Fibroblast of villous mesenchyme (primary cell): Measurements from ENCODE around the gene UBTD2. TPM values are rescaled to one million over a fixed set of nuclear protein-coding genes. Genes with fewer than 3 reads are reported as not detected.

Experiments
- DNase-seq: peaks from one replicate; pipeline ENCODE4 v3.0.0-alpha.2; 2010; ENCODE audit warnings: low read depth
- H3K4me3 ChIP-seq: 2 replicates; pipeline ENCODE4 v1.5.1; 2011; ENCODE audit warnings: low read depth, mild to moderate bottlenecking, low read length
- total RNA-seq: library from RNA; depleted of rRNA; stranded (reverse); fragments of >200 nt; gene quantifications from 2 replicates; pipeline ENCODE4 v1.2.3, GENCODE V29; 2012
- TF ChIP-seq, protein P1 (sequence below): IDR thresholded peaks from 2 replicates; pipeline ENCODE4 v1.5.1; 2012; ENCODE audit warnings: low read depth, mild to moderate bottlenecking, low read length; ENCODE audit not compliant: insufficient read depth

The UBTD2 gene
- total RNA-seq, 1 donor, result 23.7 TPM

DNA sequence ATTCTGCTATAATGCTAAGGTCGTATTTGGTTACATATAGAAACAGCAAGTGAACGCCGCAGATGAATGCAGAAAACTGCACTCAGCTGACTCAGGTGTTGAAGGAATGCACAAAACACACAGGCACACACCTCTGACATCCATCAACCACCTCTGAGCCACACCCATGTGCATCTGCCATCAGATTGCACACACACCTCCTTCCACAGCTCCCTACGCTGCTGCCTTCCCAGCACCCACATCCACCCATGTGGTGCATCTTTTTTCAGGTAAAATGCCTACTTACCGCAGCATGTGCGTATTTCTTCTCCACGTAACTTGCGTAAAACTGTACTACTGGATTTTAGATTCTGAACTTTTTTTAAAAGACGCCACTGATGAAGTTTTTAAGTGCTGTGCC, 102.6 kb downstream of the UBTD2 start:
- TF ChIP-seq, protein P1, sequence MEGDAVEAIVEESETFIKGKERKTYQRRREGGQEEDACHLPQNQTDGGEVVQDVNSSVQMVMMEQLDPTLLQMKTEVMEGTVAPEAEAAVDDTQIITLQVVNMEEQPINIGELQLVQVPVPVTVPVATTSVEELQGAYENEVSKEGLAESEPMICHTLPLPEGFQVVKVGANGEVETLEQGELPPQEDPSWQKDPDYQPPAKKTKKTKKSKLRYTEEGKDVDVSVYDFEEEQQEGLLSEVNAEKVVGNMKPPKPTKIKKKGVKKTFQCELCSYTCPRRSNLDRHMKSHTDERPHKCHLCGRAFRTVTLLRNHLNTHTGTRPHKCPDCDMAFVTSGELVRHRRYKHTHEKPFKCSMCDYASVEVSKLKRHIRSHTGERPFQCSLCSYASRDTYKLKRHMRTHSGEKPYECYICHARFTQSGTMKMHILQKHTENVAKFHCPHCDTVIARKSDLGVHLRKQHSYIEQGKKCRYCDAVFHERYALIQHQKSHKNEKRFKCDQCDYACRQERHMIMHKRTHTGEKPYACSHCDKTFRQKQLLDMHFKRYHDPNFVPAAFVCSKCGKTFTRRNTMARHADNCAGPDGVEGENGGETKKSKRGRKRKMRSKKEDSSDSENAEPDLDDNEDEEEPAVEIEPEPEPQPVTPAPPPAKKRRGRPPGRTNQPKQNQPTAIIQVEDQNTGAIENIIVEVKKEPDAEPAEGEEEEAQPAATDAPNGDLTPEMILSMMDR, result no peak
- no peak for DNase-seq
- no peak overlapping the region for H3K4me3 ChIP-seq

GRCh38 chr5:172178991-172179989, 104.3 kb downstream of the UBTD2 start:
- TF ChIP-seq, protein P1, result no peak
- no peak overlapping the region for H3K4me3 ChIP-seq
- peak; percentile 59 for DNase-seq

- DNase-seq, result no peak
- TF ChIP-seq, protein P1, result no peak
- no peak overlapping the region for H3K4me3 ChIP-seq
Observed at GRCh38 chr5:172178301-172178987, 105.1 kb downstream of the UBTD2 start.

- TF ChIP-seq, protein P1, result no peak
- H3K4me3 ChIP-seq, result no peak overlapping the region
- no peak for DNase-seq
Observed at GRCh38 chr5:172177176-172177575, 106.4 kb downstream of the UBTD2 start.

GRCh38 chr5:172175263-172175719, 108.3 kb downstream of the UBTD2 start:
- TF ChIP-seq, protein P1, result no peak
- H3K4me3 ChIP-seq, result no peak overlapping the region
- DNase-seq, result no peak

DNA sequence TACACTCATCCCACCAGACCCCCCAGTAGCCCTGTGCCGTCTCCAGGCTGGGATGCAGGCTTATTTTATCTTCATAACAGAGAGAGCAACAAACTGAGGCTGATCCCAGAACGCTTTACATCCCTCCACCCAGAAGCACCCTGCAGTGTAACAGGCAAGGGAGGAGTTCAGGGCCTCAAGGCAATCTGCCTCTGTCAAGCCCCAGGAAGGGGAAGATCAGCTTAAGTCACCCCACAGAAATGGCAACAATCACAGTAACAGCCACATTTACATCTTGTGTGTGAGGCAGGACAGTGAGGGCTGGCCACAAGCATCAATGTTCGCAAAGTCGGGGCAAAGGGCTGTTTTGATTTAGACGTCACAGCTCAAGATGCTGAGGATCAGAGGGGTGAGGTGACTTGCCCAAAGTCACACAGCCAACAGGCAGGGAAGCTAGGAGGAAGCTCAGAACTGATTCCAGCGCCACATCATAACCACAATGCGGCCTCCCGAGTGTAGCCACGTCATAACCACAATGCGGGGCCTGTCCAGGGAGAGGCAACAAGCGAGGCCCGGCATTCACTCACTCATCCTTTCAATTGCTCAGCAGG, 109.9 kb downstream of the UBTD2 start:
- TF ChIP-seq, protein P1, result no peak
- peak; percentile 65 for DNase-seq

More for the DNA sequence above, 109.9 kb downstream of the UBTD2 start:
- H3K4me3 ChIP-seq, result no peak overlapping the region
